Liver (tissue), 9 donors: Measurements from ENCODE around the gene CDS1. TPM values are rescaled to one million over a fixed set of nuclear protein-coding genes. Genes with fewer than 3 reads are reported as not detected.

Experiments
- DNase-seq: peaks from one replicate; pipeline ENCODE4 v3.0.0-alpha.2; 2017; ENCODE audit warnings: low spot score
- H3K27ac ChIP-seq, 2 donors: one replicate each; pipeline ENCODE4 v1.7.0; 2013; ENCODE audit warnings: inconsistent platforms in 2 of 2, low read length in 2 of 2, control low read depth in 1 of 2, low read depth in 1 of 2, mild to moderate bottlenecking in 1 of 2
- H3K27me3 ChIP-seq, 4 donors: one replicate each; pipeline versions ENCODE4 v1.6.1 to v1.7.0; 2013; ENCODE audit warnings: low read length in 3 of 4, inconsistent platforms in 1 of 4, mild to moderate bottlenecking in 1 of 4, moderate library complexity in 1 of 4; ENCODE audit not compliant: control insufficient read depth in 4 of 4, insufficient read depth in 4 of 4
- H3K36me3 ChIP-seq, 4 donors: one replicate each; pipeline versions ENCODE4 v1.6.1 to v1.7.0; 2013; ENCODE audit warnings: low read length in 3 of 4, mild to moderate bottlenecking in 3 of 4, low read depth in 1 of 4, moderate library complexity in 1 of 4; ENCODE audit not compliant: control insufficient read depth in 4 of 4, insufficient read depth in 3 of 4
- H3K4me1 ChIP-seq, 4 donors: one replicate each; pipeline versions ENCODE4 v1.6.1 to v1.7.0; 2013; ENCODE audit warnings: low read length in 3 of 4, mild to moderate bottlenecking in 3 of 4, moderate library complexity in 1 of 4; ENCODE audit not compliant: control insufficient read depth in 4 of 4, insufficient read depth in 4 of 4
- H3K4me3 ChIP-seq, 3 donors: one replicate each; pipeline versions ENCODE4 v1.6.1 to v1.7.0; 2013; ENCODE audit warnings: low read length in 3 of 3, control low read depth in 1 of 3, low read depth in 1 of 3, mild to moderate bottlenecking in 1 of 3
- H3K9ac ChIP-seq, 2 donors: one replicate each; pipeline ENCODE4 v1.7.0; 2013; ENCODE audit warnings: low read length in 2 of 2, mild to moderate bottlenecking in 2 of 2, moderate library complexity in 2 of 2, control low read depth in 1 of 2, low read depth in 1 of 2
- H3K9me3 ChIP-seq, 4 donors: one replicate each; pipeline versions ENCODE4 v1.6.1 to v1.7.0; 2013; ENCODE audit warnings: low read length in 3 of 4; ENCODE audit not compliant: control insufficient read depth in 4 of 4
- EGR1 ChIP-seq, 2 donors: IDR thresholded peaks; 2 replicates each; pipeline ENCODE4 v1.6.1; 2016 to 2018; ENCODE audit warnings: antibody characterized with exemption in 2 of 2, low read depth in 2 of 2
- FOXA1 ChIP-seq: IDR thresholded peaks from 2 replicates; pipeline ENCODE4 v1.6.1; 2016; ENCODE audit warnings: antibody characterized with exemption
- FOXA2 ChIP-seq: IDR thresholded peaks from 2 replicates; pipeline ENCODE4 v1.6.1; 2016; ENCODE audit warnings: antibody characterized with exemption
- GABPA ChIP-seq, 2 donors: IDR thresholded peaks in 1 of 2; conservative IDR thresholded peaks in 1 of 2; 2 replicates each; pipeline ENCODE4 v1.6.1; 2016; ENCODE audit warnings: antibody characterized with exemption in 2 of 2, mild to moderate bottlenecking in 1 of 2, moderate library complexity in 1 of 2
- HNF4A ChIP-seq, 2 donors: conservative IDR thresholded peaks; 2 replicates each; pipeline ENCODE4 v1.6.1; 2016; ENCODE audit warnings: antibody characterized with exemption in 2 of 2, mild to moderate bottlenecking in 2 of 2
- HNF4G ChIP-seq: IDR thresholded peaks from 2 replicates; pipeline ENCODE4 v1.6.1; 2016; ENCODE audit warnings: antibody characterized with exemption
- JUND ChIP-seq, 2 donors: IDR thresholded peaks; 2 replicates each; pipeline ENCODE4 v1.6.1; 2016; ENCODE audit warnings: antibody characterized with exemption in 2 of 2
- NR2F2 ChIP-seq: IDR thresholded peaks from 2 replicates; pipeline ENCODE4 v1.6.1; 2016; ENCODE audit warnings: antibody characterized with exemption
- RAD21 ChIP-seq, 2 donors: IDR thresholded peaks; 2 replicates each; pipeline ENCODE4 v1.6.1; 2016; ENCODE audit warnings: antibody characterized with exemption in 2 of 2, mild to moderate bottlenecking in 2 of 2
- RXRA ChIP-seq, 2 donors: IDR thresholded peaks; 2 replicates each; pipeline ENCODE4 v1.6.1; 2017 to 2018; ENCODE audit warnings: antibody characterized with exemption in 2 of 2, mild to moderate bottlenecking in 1 of 2
- SP1 ChIP-seq: IDR thresholded peaks from 2 replicates; pipeline ENCODE4 v1.6.1; 2018; ENCODE audit warnings: antibody characterized with exemption, mild to moderate bottlenecking
- TAF1 ChIP-seq: conservative IDR thresholded peaks from 2 replicates; pipeline ENCODE4 v1.6.1; 2016; ENCODE audit warnings: antibody characterized with exemption, mild to moderate bottlenecking
- YY1 ChIP-seq: IDR thresholded peaks from 2 replicates; pipeline ENCODE4 v1.6.1; 2016; ENCODE audit warnings: antibody characterized with exemption, mild to moderate bottlenecking
- WGBS: extraction: QIAGEN DNeasy Blood & Tissue Kit; methylation state at CpG from one replicate; pipeline ENCODE4 v1.1.7; 2013; 5-methylcytosine and 5-hydroxymethylcytosine counted together
- polyA plus RNA-seq, 2 donors: library from polyadenylated mRNA; stranded (reverse) in 1 of 2; unstranded in 1 of 2; fragments of 200-250 nt in 1 of 2; fragments of >200 nt in 1 of 2; fragmentation: Nextera tagmentation in 1 of 2; extraction: Ambion mirVana in 1 of 2; gene quantifications; one replicate each; pipeline versions ENCODE4 v1.2.1 to v1.2.3, GENCODE V29; 2013 to 2015
- total RNA-seq, 2 donors: library from RNA; depleted of rRNA; stranded (reverse); fragments of >200 nt; gene quantifications; one replicate each; pipeline ENCODE4 v1.2.3, GENCODE V29; 2014
- TF ChIP-seq, protein P1 (sequence below): fragments of 150-350 bp; IDR thresholded peaks from 2 replicates; pipeline ENCODE4 v1.5.1; 2017; ENCODE audit warnings: improper control_type of control experiment, low read depth, low read length; ENCODE audit not compliant: missing input control
- TF ChIP-seq, protein P2 (sequence below): IDR thresholded peaks from 2 replicates; pipeline ENCODE4 v1.6.1; 2016; ENCODE audit warnings: antibody characterized with exemption
- TF ChIP-seq, protein P3 (sequence below): IDR thresholded peaks from 2 replicates; pipeline ENCODE4 v1.6.1; 2016; ENCODE audit warnings: antibody characterized with exemption
- TF ChIP-seq, protein P4 (sequence below): IDR thresholded peaks from 2 replicates; pipeline ENCODE4 v1.6.1; 2016; ENCODE audit warnings: antibody characterized with exemption
- TF ChIP-seq, protein P5 (sequence below): IDR thresholded peaks from 2 replicates; pipeline ENCODE4 v1.6.1; 2016; ENCODE audit warnings: antibody characterized with exemption, mild to moderate bottlenecking
- donor health status: healthy.
- donor health status: healthy.
- donor health status: healthy.
- donor health status: healthy.
- donor health status: healthy.

The CDS1 gene
- total and polyA plus RNA-seq, 4 donors: 0.56 to 3.6 (median 0.78) TPM

DNA sequence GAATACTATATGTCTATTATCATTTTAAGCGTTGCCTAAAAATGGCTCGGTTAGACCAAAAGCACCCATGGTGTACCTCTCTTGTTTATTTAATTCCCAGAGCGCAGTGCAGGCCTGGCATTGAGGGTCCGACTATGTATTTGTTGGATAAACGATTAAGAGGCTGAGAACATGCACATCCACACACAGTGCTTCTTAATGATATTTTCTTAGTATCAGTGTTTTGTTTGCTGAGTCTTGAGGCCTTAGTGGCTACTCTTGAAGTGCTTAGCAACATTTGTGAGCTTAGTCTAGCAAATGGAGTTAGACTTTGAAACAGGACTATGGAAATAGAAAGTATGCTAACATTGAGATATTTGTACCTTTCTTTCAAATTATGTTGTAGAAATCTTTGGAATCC is 43.7 kb downstream of the CDS1 start:
- H3K27ac ChIP-seq: no peak overlapping the region
- TF ChIP-seq TAF1: no peak
- TF ChIP-seq, protein P1, sequence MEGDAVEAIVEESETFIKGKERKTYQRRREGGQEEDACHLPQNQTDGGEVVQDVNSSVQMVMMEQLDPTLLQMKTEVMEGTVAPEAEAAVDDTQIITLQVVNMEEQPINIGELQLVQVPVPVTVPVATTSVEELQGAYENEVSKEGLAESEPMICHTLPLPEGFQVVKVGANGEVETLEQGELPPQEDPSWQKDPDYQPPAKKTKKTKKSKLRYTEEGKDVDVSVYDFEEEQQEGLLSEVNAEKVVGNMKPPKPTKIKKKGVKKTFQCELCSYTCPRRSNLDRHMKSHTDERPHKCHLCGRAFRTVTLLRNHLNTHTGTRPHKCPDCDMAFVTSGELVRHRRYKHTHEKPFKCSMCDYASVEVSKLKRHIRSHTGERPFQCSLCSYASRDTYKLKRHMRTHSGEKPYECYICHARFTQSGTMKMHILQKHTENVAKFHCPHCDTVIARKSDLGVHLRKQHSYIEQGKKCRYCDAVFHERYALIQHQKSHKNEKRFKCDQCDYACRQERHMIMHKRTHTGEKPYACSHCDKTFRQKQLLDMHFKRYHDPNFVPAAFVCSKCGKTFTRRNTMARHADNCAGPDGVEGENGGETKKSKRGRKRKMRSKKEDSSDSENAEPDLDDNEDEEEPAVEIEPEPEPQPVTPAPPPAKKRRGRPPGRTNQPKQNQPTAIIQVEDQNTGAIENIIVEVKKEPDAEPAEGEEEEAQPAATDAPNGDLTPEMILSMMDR: no peak
- no peaks in the 10 kb centered on the region for H3K36me3 ChIP-seq
- no peaks in the 10 kb centered on the region for H3K4me1 ChIP-seq
- H3K27me3 ChIP-seq: no peaks in the 10 kb centered on the region
- WGBS: 98% methylated on average over 5 of the region's 5 CpGs
- no peak overlapping the region for H3K4me3 ChIP-seq
- no peak overlapping the region for H3K9ac ChIP-seq
- no peaks in the 10 kb centered on the region for H3K9me3 ChIP-seq
- no peak for DNase-seq

DNA sequence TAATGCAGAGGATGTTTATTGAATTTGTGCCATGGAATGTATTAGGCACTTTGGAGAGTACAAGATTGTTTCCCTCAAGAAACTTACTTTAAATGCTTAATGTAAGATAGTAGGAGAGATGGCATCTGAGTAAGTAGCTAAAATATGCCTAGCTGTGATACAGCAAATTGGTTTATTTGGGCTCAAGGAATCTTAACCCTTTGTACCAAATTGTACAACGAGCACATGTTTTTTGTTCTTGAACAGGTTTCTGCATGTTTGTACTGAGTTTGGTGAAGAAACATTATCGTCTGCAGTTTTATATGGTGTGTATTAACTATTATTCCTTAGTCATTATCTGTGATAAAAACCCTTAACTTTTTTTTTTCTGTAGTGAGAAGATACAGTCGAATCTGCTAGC is 48.6 kb downstream of the CDS1 start:
- no peaks in the 10 kb centered on the region for H3K27me3 ChIP-seq
- no peak overlapping the region for H3K27ac ChIP-seq
- TF ChIP-seq JUND (IDR thresholded peaks at IDR 0.05) (no peak), FOXA1 (no peak), RAD21 (IDR thresholded peaks at IDR 0.05) (no peak), NR2F2 (no peak), YY1 (no peak), SP1 (no peak), HNF4G (no peak), TAF1 (no peak), HNF4A (conservative IDR thresholded peaks at IDR 0.05) (no peak), FOXA2 (no peak), EGR1 (IDR thresholded peaks at IDR 0.05; ENCODE audit: low read depth in 2 of 2) (no peak), GABPA (IDR thresholded peaks at IDR 0.05 in 1 of 2, conservative IDR thresholded peaks at IDR 0.05 in 1 of 2) (no peak), RXRA (IDR thresholded peaks at IDR 0.05) (no peak)
- TF ChIP-seq, protein P2, sequence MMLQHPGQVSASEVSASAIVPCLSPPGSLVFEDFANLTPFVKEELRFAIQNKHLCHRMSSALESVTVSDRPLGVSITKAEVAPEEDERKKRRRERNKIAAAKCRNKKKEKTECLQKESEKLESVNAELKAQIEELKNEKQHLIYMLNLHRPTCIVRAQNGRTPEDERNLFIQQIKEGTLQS: no peak
- TF ChIP-seq, protein P3, sequence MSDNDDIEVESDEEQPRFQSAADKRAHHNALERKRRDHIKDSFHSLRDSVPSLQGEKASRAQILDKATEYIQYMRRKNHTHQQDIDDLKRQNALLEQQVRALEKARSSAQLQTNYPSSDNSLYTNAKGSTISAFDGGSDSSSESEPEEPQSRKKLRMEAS: no peak
- TF ChIP-seq, protein P4, sequence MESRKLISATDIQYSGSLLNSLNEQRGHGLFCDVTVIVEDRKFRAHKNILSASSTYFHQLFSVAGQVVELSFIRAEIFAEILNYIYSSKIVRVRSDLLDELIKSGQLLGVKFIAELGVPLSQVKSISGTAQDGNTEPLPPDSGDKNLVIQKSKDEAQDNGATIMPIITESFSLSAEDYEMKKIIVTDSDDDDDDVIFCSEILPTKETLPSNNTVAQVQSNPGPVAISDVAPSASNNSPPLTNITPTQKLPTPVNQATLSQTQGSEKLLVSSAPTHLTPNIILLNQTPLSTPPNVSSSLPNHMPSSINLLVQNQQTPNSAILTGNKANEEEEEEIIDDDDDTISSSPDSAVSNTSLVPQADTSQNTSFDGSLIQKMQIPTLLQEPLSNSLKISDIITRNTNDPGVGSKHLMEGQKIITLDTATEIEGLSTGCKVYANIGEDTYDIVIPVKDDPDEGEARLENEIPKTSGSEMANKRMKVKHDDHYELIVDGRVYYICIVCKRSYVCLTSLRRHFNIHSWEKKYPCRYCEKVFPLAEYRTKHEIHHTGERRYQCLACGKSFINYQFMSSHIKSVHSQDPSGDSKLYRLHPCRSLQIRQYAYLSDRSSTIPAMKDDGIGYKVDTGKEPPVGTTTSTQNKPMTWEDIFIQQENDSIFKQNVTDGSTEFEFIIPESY: no peak
- TF ChIP-seq, protein P5, sequence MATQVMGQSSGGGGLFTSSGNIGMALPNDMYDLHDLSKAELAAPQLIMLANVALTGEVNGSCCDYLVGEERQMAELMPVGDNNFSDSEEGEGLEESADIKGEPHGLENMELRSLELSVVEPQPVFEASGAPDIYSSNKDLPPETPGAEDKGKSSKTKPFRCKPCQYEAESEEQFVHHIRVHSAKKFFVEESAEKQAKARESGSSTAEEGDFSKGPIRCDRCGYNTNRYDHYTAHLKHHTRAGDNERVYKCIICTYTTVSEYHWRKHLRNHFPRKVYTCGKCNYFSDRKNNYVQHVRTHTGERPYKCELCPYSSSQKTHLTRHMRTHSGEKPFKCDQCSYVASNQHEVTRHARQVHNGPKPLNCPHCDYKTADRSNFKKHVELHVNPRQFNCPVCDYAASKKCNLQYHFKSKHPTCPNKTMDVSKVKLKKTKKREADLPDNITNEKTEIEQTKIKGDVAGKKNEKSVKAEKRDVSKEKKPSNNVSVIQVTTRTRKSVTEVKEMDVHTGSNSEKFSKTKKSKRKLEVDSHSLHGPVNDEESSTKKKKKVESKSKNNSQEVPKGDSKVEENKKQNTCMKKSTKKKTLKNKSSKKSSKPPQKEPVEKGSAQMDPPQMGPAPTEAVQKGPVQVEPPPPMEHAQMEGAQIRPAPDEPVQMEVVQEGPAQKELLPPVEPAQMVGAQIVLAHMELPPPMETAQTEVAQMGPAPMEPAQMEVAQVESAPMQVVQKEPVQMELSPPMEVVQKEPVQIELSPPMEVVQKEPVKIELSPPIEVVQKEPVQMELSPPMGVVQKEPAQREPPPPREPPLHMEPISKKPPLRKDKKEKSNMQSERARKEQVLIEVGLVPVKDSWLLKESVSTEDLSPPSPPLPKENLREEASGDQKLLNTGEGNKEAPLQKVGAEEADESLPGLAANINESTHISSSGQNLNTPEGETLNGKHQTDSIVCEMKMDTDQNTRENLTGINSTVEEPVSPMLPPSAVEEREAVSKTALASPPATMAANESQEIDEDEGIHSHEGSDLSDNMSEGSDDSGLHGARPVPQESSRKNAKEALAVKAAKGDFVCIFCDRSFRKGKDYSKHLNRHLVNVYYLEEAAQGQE: no peak
- TF ChIP-seq, protein P1: no peak
- no peak for DNase-seq
- 85% methylated on average over 3 of the region's 3 CpGs for WGBS
- H3K9ac ChIP-seq: no peak overlapping the region
- no peak overlapping the region for H3K4me3 ChIP-seq
- no peaks in the 10 kb centered on the region for H3K36me3 ChIP-seq
- H3K9me3 ChIP-seq: no peaks in the 10 kb centered on the region
- H3K4me1 ChIP-seq: no peaks in the 10 kb centered on the region
